NCI-H524 (cell line): Measurements from ENCODE around the gene PGF.
A peak's percentile ranks its signal among the peaks of the same experiment; 100 is the strongest.

Source experiments
- DNase-seq, 2 experiments: peaks; one replicate each; lab custom pipeline; 2025; lab: John Stamatoyannopoulos, UW

Gene PGF

GRCh38 chr14:74956280-74957072 is 1.1 kb upstream of the PGF start:
- DNase-seq = no peak

GRCh38 chr14:74956027-74956279 is 556 bp upstream of the PGF start:
- no peak for DNase-seq

GRCh38 chr14:74954947-74955228 is 509 bp downstream of the PGF start:
- peak in 1 of 2 experiments; percentile 32 for DNase-seq

- DNase-seq = peak; percentile 86 to 94
These were observed 1.0 kb downstream of the PGF start for GRCh38 chr14:74954232-74954946.

- DNase-seq = no peak
These were observed 1.7 kb downstream of the PGF start for GRCh38 chr14:74953686-74954085.

- peak; percentile 56 to 79 for DNase-seq
These were observed 2.5 kb downstream of the PGF start for GRCh38 chr14:74952697-74953484.

- no peak for DNase-seq
These were observed 3.2 kb downstream of the PGF start for GRCh38 chr14:74952180-74952665.

- DNase-seq = no peak
These were observed 3.8 kb downstream of the PGF start for GRCh38 chr14:74951443-74952179.

- no peak for DNase-seq
These were observed 4.5 kb downstream of the PGF start for GRCh38 chr14:74950795-74951442.

GRCh38 chr14:74949859-74950573 is 5.4 kb downstream of the PGF start:
- DNase-seq = no peak

- DNase-seq = no peak
These were observed 6.2 kb downstream of the PGF start for GRCh38 chr14:74949191-74949601.

GRCh38 chr14:74948228-74949175 is 6.9 kb downstream of the PGF start:
- DNase-seq = no peak

GRCh38 chr14:74947353-74948227 is 7.8 kb downstream of the PGF start:
- no peak for DNase-seq

GRCh38 chr14:74946659-74947281 is 8.6 kb downstream of the PGF start:
- DNase-seq = no peak

GRCh38 chr14:74945852-74946658 is 9.3 kb downstream of the PGF start:
- peak; percentile 60 to 85 for DNase-seq

- DNase-seq = peak; percentile 34 to 58
These were observed 10.0 kb downstream of the PGF start for GRCh38 chr14:74945261-74945851.

GRCh38 chr14:74942608-74943007 is 12.8 kb downstream of the PGF start:
- no peak for DNase-seq
